Measurements from ENCODE around the gene AOPEP. TPM values are rescaled to one million over a fixed set of nuclear protein-coding genes. Genes with fewer than 3 reads are reported as not detected.
A peak's percentile ranks its signal among the peaks of the same experiment; 100 is the strongest.

Gene AOPEP
- total RNA-seq, 4 donors from 2014 or later = 149 to 306 (median 193) TPM

- TF ChIP-seq CTCF (IDR thresholded peaks at IDR 0.05) = no peak
- no peak for TF ChIP-seq POLR2AphosphoS5 (IDR thresholded peaks at IDR 0.05)
- no peak for TF ChIP-seq EP300 (IDR thresholded peaks at IDR 0.05)
- TF ChIP-seq POLR2A (IDR thresholded peaks at IDR 0.05) = no peak
Observed at GRCh38 chr9:94801681-94802080, 75.2 kb downstream of the AOPEP start.

GRCh38 chr9:94802251-94802650, 75.8 kb downstream of the AOPEP start:
- Histone ChIP-seq H3K27me3 (no peaks in the 10 kb centered on the region), H3K27ac (peak overlapping the region; percentile 92), H3K36me3 (no peaks in the 10 kb centered on the region), H3K4me3 (no peak overlapping the region), H3K4me1 (peaks cover 94% of the 10 kb centered on the region), H3K9me3 (no peaks in the 10 kb centered on the region)
- WGBS = 65% methylated on average over 1 of the region's 1 CpG
- TF ChIP-seq CTCF (IDR thresholded peaks at IDR 0.05) (no peak), POLR2AphosphoS5 (IDR thresholded peaks at IDR 0.05) (no peak), POLR2A (IDR thresholded peaks at IDR 0.05) (no peak), EP300 (IDR thresholded peaks at IDR 0.05) (no peak)
- no peak for DNase-seq (ENCODE audit: low spot score in 2 of 2)

More at GRCh38 chr9:94801681-94802080, 75.2 kb downstream of the AOPEP start:
- peaks cover 92% of the 10 kb centered on the region for H3K4me1 ChIP-seq
- H3K27me3 ChIP-seq = no peaks in the 10 kb centered on the region
- peak overlapping the region; percentile 92 for H3K27ac ChIP-seq
- DNase-seq (ENCODE audit: low spot score in 2 of 2) = no peak
- H3K4me3 ChIP-seq = no peak overlapping the region
- H3K9me3 ChIP-seq = no peaks in the 10 kb centered on the region
- no peaks in the 10 kb centered on the region for H3K36me3 ChIP-seq

GRCh38 chr9:94802793-94803192, 76.3 kb downstream of the AOPEP start:
- no peak for DNase-seq (ENCODE audit: low spot score in 2 of 2)
- 34% methylated on average over 3 of the region's 3 CpGs for WGBS
- H3K27ac ChIP-seq = peak overlapping the region; percentile 92
- TF ChIP-seq POLR2A (IDR thresholded peaks at IDR 0.05) = no peak
- H3K4me1 ChIP-seq = peaks cover 95% of the 10 kb centered on the region
- H3K27me3 ChIP-seq = no peaks in the 10 kb centered on the region
- H3K4me3 ChIP-seq = no peak overlapping the region
- no peaks in the 10 kb centered on the region for H3K36me3 ChIP-seq
- no peaks in the 10 kb centered on the region for H3K9me3 ChIP-seq

- TF ChIP-seq EP300 (IDR thresholded peaks at IDR 0.05) (no peak), POLR2AphosphoS5 (IDR thresholded peaks at IDR 0.05) (no peak), CTCF (IDR thresholded peaks at IDR 0.05) (no peak), POLR2A (IDR thresholded peaks at IDR 0.05) (no peak)
- Histone ChIP-seq H3K4me3 (no peak overlapping the region), H3K36me3 (no peaks in the 10 kb centered on the region), H3K27me3 (no peaks in the 10 kb centered on the region), H3K9me3 (no peaks in the 10 kb centered on the region), H3K27ac (peak overlapping the region; percentile 94), H3K4me1 (peaks cover 91% of the 10 kb centered on the region)
- WGBS = 85% methylated on average over 5 of the region's 5 CpGs
- DNase-seq (ENCODE audit: low spot score in 2 of 2) = no peak
Observed at GRCh38 chr9:94804316-94804715, 77.8 kb downstream of the AOPEP start.

- DNase-seq (ENCODE audit: low spot score in 2 of 2) = no peak
- no peaks in the 10 kb centered on the region for H3K9me3 ChIP-seq
- H3K4me1 ChIP-seq = peaks cover 84% of the 10 kb centered on the region
- WGBS = 39% methylated on average over 8 of the region's 8 CpGs
- no peak overlapping the region for H3K4me3 ChIP-seq
- H3K27me3 ChIP-seq = no peaks in the 10 kb centered on the region
- TF ChIP-seq POLR2AphosphoS5 (IDR thresholded peaks at IDR 0.05) (no peak), CTCF (IDR thresholded peaks at IDR 0.05) (no peak), POLR2A (IDR thresholded peaks at IDR 0.05) (no peak), EP300 (IDR thresholded peaks at IDR 0.05) (no peak)
- H3K27ac ChIP-seq = peak overlapping the region; percentile 94
- H3K36me3 ChIP-seq = no peaks in the 10 kb centered on the region
Observed at GRCh38 chr9:94805051-94805489, 78.6 kb downstream of the AOPEP start.

GRCh38 chr9:94805585-94805984, 79.1 kb downstream of the AOPEP start:
- TF ChIP-seq POLR2AphosphoS5 (IDR thresholded peaks at IDR 0.05) (peak; percentile 9 to 92 (median 85)), EP300 (IDR thresholded peaks at IDR 0.05) (no peak)
- H3K27ac ChIP-seq = peak overlapping the region; percentile 94
- H3K36me3 ChIP-seq = no peaks in the 10 kb centered on the region
- H3K9me3 ChIP-seq = no peaks in the 10 kb centered on the region
- no peaks in the 10 kb centered on the region for H3K27me3 ChIP-seq
- peaks cover 78% of the 10 kb centered on the region for H3K4me1 ChIP-seq
- 5% methylated on average over 3 of the region's 3 CpGs for WGBS
- no peak overlapping the region for H3K4me3 ChIP-seq
- DNase-seq (ENCODE audit: low spot score in 2 of 2) = no peak

Measured in suprapubic skin (tissue), 4 donors.